Ovary (tissue), 1 donor: ENCODE data around the gene OR4K17.

Experiments
- EP300 ChIP-seq: sonication (generic); formaldehyde crosslinking; IDR thresholded peaks from one replicate; pipeline ENCODE4 v1.6.1; 2017; ENCODE audit warnings: antibody characterized with exemption
- POLR2A ChIP-seq: fragments of 450-650 bp; IDR thresholded peaks from one replicate; pipeline ENCODE4 v1.6.1; 2017; ENCODE audit warnings: antibody characterized with exemption, mild to moderate bottlenecking, moderate library complexity

DNA sequence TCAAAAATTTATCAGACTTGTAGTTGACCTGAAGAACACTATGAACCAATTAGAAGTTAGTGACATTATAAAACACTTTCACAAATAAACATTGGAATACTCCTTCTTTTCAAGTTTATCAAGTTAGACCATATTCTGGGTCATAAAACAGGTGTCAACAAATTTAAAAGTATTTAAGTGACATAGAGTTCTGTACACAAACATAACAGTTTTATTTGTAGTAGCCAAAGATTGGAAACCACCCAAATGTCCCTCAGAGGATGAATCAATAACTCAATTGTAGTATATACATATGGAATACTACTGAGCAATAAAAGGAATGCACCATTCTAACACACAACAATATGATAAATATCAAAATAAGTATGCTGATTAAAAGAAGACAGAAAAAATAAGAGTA, 56.6 kb downstream of the OR4K17 start:
- TF ChIP-seq POLR2A, result no peak
- no peak for TF ChIP-seq EP300
